Activated naive CD4-positive, alpha-beta T cell treated with anti-CD3 and anti-CD28 coated beads, Interleukin-2, amount 10 ng/mL, durations not matched to agents 7 days and 5 days (primary cell): Measurements from ENCODE around the gene RMP24.
"Not testable (repeated sequence)": the region's sequence is repeated elsewhere in the genome, so short reads cannot be mapped to it uniquely, and the experiment has no call there.

Source experiments
- CTCF ChIA-PET: fragments of 350-600 bp; sonication (Branson Sonifier 250); formaldehyde crosslinking; loops from one replicate; lab custom pipeline; 2021; ENCODE audit warnings: antibody characterized with exemption; lab: Charles Lee
- DNase-seq: peaks from one replicate; pipeline ENCODE4 v3.0.0-alpha.2; 2020
- H3K27ac Mint-ChIP-seq: one replicate; pipeline ENCODE4 v1.8.0; 2021; ENCODE audit warnings: mild to moderate bottlenecking, moderate library complexity, mixed read lengths
- H3K27me3 Mint-ChIP-seq: one replicate; pipeline ENCODE4 v1.8.0; 2021; ENCODE audit warnings: mild to moderate bottlenecking, mixed read lengths
- H3K36me3 Mint-ChIP-seq: one replicate; pipeline ENCODE4 v1.8.0; 2021; ENCODE audit warnings: mixed read lengths
- H3K4me1 Mint-ChIP-seq: one replicate; pipeline ENCODE4 v1.8.0; 2021; ENCODE audit warnings: mixed read lengths
- H3K4me3 Mint-ChIP-seq: one replicate; pipeline ENCODE4 v1.8.0; 2021; ENCODE audit warnings: mild to moderate bottlenecking, moderate library complexity, mixed read lengths
- H3K9me3 Mint-ChIP-seq: one replicate; pipeline ENCODE4 v1.8.0; 2021; ENCODE audit warnings: mixed read lengths

The RMP24 gene

GRCh38 chr18:36024241-36024640 lies 51.8 kb downstream of the RMP24 start:
- DNase-seq, H3K27ac Mint-ChIP-seq, H3K9me3 Mint-ChIP-seq, H3K4me3 Mint-ChIP-seq, CTCF ChIA-PET, H3K27me3 Mint-ChIP-seq: not testable (repeated sequence)
- Mint-ChIP-seq H3K4me1 (peaks cover 13% of the 10 kb centered on the region), H3K36me3 (peaks cover 17% of the 10 kb centered on the region)

- H3K9me3 Mint-ChIP-seq, result no peaks in the 10 kb centered on the region
- no peak overlapping the region for H3K4me3 Mint-ChIP-seq
- CTCF ChIA-PET, result no interaction called here
- H3K27ac Mint-ChIP-seq, result no peak overlapping the region
- peaks cover 14% of the 10 kb centered on the region for H3K4me1 Mint-ChIP-seq
- no peak for DNase-seq
- peaks cover 20% of the 10 kb centered on the region for H3K36me3 Mint-ChIP-seq
- no peaks in the 10 kb centered on the region for H3K27me3 Mint-ChIP-seq
Measured at GRCh38 chr18:36025025-36025424, 52.5 kb downstream of the RMP24 start.

- Mint-ChIP-seq H3K36me3 (peaks cover 29% of the 10 kb centered on the region), H3K27ac (peak overlapping the region; percentile 69), H3K9me3 (no peaks in the 10 kb centered on the region), H3K4me3 (no peak overlapping the region), H3K27me3 (no peaks in the 10 kb centered on the region), H3K4me1 (peaks cover 25% of the 10 kb centered on the region)
- no peak for DNase-seq
- CTCF ChIA-PET, result interaction anchor here (1.3 kb wide), 1 partner anchor 11 kb away, joined by 4 read pairs; no protein-coding TSS in a partner anchor
Measured at GRCh38 chr18:36028859-36029258, 56.4 kb downstream of the RMP24 start.
